GM12878 (cell line): ENCODE measurements around the gene CDH1. TPM values are rescaled to one million over a fixed set of nuclear protein-coding genes. Genes with fewer than 3 reads are reported as not detected.

Source experiments
- ATAC-seq: fragments of 200-7000 bp; cut with Tn5 transposase; 3 replicates; pipeline ENCODE4 v1.9.1; 2020; ENCODE audit warnings: mild to moderate bottlenecking, moderate library complexity
- BruUV-seq: library from RNA; stranded (reverse); fragments of 400-500 nt; replicated peaks from 2 replicates; lab custom pipeline; 2021; lab: Mats Ljungman, UMichigan
- CTCF ChIA-PET: fragments of 300-600 bp; sonication (Branson Sonifier 250); formaldehyde crosslinking; extraction: SDS; loops from one replicate; lab custom pipeline; 2021; ENCODE audit warnings: inconsistent platforms; lab: Yijun Ruan, JAX
- POLR2A ChIA-PET: fragments of 350-600 bp; formaldehyde crosslinking; extraction: SDS; loops from one replicate; lab custom pipeline; 2021; ENCODE audit warnings: inconsistent platforms; lab: Charles Lee
- RAD21 ChIA-PET: fragments of 300-600 bp; sonication (Branson Sonifier 250); formaldehyde crosslinking; loops from one replicate; lab custom pipeline; 2023; ENCODE audit warnings: antibody characterized with exemption; ENCODE audit not compliant: unreplicated experiment; lab: Charles Lee
- SMC1A ChIA-PET: fragments of 300-600 bp; sonication (Branson Sonifier 250); formaldehyde crosslinking; loops from one replicate; lab custom pipeline; 2023; ENCODE audit not compliant: unreplicated experiment, uncharacterized antibody; lab: Charles Lee
- DNase-seq: peaks from one replicate; pipeline ENCODE4 v3.0.0-alpha.2; 2011; ENCODE audit warnings: low read depth, low spot score
- FAIRE-seq: peaks from 3 replicates; lab custom pipeline; 2011; peaks lifted over from hg19 to GRCh38; lab: Jason Lieb, UNC
- H2AFZ ChIP-seq: 2 replicates; pipeline ENCODE4 v1.6.0; 2011; ENCODE audit warnings: low read depth, low read length, control low read depth; ENCODE audit not compliant: control insufficient read depth
- H3K27ac ChIP-seq: 2 replicates; pipeline ENCODE4 v1.5.1; 2011; ENCODE audit warnings: control low read depth; ENCODE audit not compliant: control insufficient read depth, insufficient read depth
- H3K27me3 ChIP-seq, 2 experiments: replicated peaks in 1 of 2; 2 replicates each; pipeline versions ENCODE4 v1.6.0 to v1.6.1; 2011; ENCODE audit warnings: low read length in 1 of 2; ENCODE audit not compliant: control insufficient read depth in 2 of 2, insufficient read depth in 2 of 2
- H3K36me3 ChIP-seq, 2 experiments: 2 replicates each; pipeline ENCODE4 v1.5.1; 2011; ENCODE audit warnings: low read length in 1 of 2; ENCODE audit not compliant: control insufficient read depth in 2 of 2, insufficient read depth in 2 of 2
- H3K4me1 ChIP-seq: 2 replicates; pipeline ENCODE4 v1.6.1; 2011; ENCODE audit warnings: mild to moderate bottlenecking, low read length, moderate library complexity, mixed read lengths; ENCODE audit not compliant: control insufficient read depth, insufficient read depth
- H3K4me2 ChIP-seq: 2 replicates; pipeline ENCODE4 v1.6.0; 2011; ENCODE audit warnings: control low read depth; ENCODE audit not compliant: control insufficient read depth, insufficient read depth
- H3K4me3 ChIP-seq: fragments of 200-600 bp; sonication (generic); 2 replicates; pipeline ENCODE4 v1.5.1; 2016
- H3K79me2 ChIP-seq: 2 replicates; pipeline ENCODE4 v1.6.0; 2011; ENCODE audit warnings: low read length; ENCODE audit not compliant: control insufficient read depth, insufficient read depth
- H3K9ac ChIP-seq: 2 replicates; pipeline ENCODE4 v1.8.0; 2011; ENCODE audit warnings: low read length, control low read depth, mixed read lengths; ENCODE audit not compliant: control insufficient read depth, insufficient read depth
- H3K9me3 ChIP-seq: replicated peaks from 3 replicates; pipeline ENCODE4 v1.5.1; 2011; ENCODE audit warnings: mild to moderate bottlenecking, low read length; ENCODE audit not compliant: control insufficient read depth, insufficient read depth
- H4K20me1 ChIP-seq: 2 replicates; pipeline ENCODE4 v1.6.0; 2011; ENCODE audit not compliant: control insufficient read depth, insufficient read depth
- BMI1 ChIP-seq: fragments of 450-650 bp; IDR thresholded peaks from 2 replicates; pipeline ENCODE4 v1.6.1; 2016; ENCODE audit warnings: mild to moderate bottlenecking, moderate library complexity, borderline replicate concordance
- CBX3 ChIP-seq: fragments of 200-600 bp; sonication (generic); IDR thresholded peaks from 2 replicates; pipeline ENCODE4 v1.6.1; 2016; ENCODE audit warnings: low read depth, borderline replicate concordance
- CTCF ChIP-seq, 3 experiments: IDR thresholded peaks in 2 of 3; conservative IDR thresholded peaks in 1 of 3; 2 replicates each; pipeline ENCODE4 v1.5.1; 2011; ENCODE audit warnings: low read depth in 3 of 3, low read length in 3 of 3, mild to moderate bottlenecking in 3 of 3, control low read depth in 2 of 3, moderate library complexity in 2 of 3, inconsistent platforms in 1 of 3, mixed read lengths in 1 of 3; ENCODE audit not compliant: control insufficient read depth in 2 of 3, insufficient read depth in 1 of 3; ENCODE audit errors: extremely low read depth in 1 of 3
- HDGF ChIP-seq: fragments of 450-650 bp; IDR thresholded peaks from 2 replicates; pipeline ENCODE4 v1.6.1; 2016; ENCODE audit warnings: antibody characterized with exemption
- MAX ChIP-seq: IDR thresholded peaks from 2 replicates; pipeline ENCODE4 v1.6.1; 2012; ENCODE audit warnings: low read depth, low read length, improper control_type of control experiment
- MEF2B ChIP-seq: fragments of 450-650 bp; IDR thresholded peaks from 2 replicates; pipeline ENCODE4 v1.6.1; 2018; ENCODE audit warnings: mild to moderate bottlenecking, moderate library complexity; ENCODE audit not compliant: partially characterized antibody, poor library complexity, severe bottlenecking
- MYC ChIP-seq: IDR thresholded peaks from 2 replicates; pipeline ENCODE4 v1.6.1; 2011; ENCODE audit warnings: mild to moderate bottlenecking, low read length, moderate library complexity, inconsistent platforms; ENCODE audit not compliant: insufficient read depth, insufficient replicate concordance, insufficient read length, severe bottlenecking
- NFIC ChIP-seq: IDR thresholded peaks from 2 replicates; pipeline ENCODE4 v1.6.1; 2012; ENCODE audit warnings: low read depth, mild to moderate bottlenecking, inconsistent platforms, low read length, moderate library complexity
- NFYA ChIP-seq: IDR thresholded peaks from 2 replicates; pipeline ENCODE4 v1.6.1; 2011; ENCODE audit warnings: low read depth, mild to moderate bottlenecking, low read length, improper control_type of control experiment, borderline replicate concordance
- NKRF ChIP-seq: fragments of 450-650 bp; conservative IDR thresholded peaks from 2 replicates; pipeline ENCODE4 v1.6.1; 2017; ENCODE audit warnings: mild to moderate bottlenecking, moderate library complexity
- POLR2AphosphoS2 ChIP-seq: IDR thresholded peaks from 2 replicates; pipeline ENCODE4 v1.6.1; 2011; ENCODE audit warnings: low read depth, mild to moderate bottlenecking, low read length, improper control_type of control experiment, moderate library complexity
- PRDM15 ChIP-seq: fragments of 450-650 bp; formaldehyde crosslinking; IDR thresholded peaks from 2 replicates; pipeline ENCODE4 v1.4.0; 2020; ENCODE audit warnings: mild to moderate bottlenecking, moderate library complexity
- RB1 ChIP-seq: fragments of 450-650 bp; formaldehyde crosslinking; IDR thresholded peaks from 2 replicates; pipeline ENCODE4 v1.6.1; 2017; ENCODE audit warnings: mild to moderate bottlenecking, borderline replicate concordance
- RUNX3 ChIP-seq: IDR thresholded peaks from 2 replicates; pipeline ENCODE4 v1.6.1; 2012; ENCODE audit warnings: low read length, inconsistent platforms
- SIN3A ChIP-seq: IDR thresholded peaks from 2 replicates; pipeline ENCODE4 v1.6.1; 2012; ENCODE audit warnings: low read depth, low read length, improper control_type of control experiment
- SIX5 ChIP-seq: IDR thresholded peaks from 2 replicates; pipeline ENCODE4 v1.6.1; 2011; ENCODE audit warnings: mild to moderate bottlenecking, low read depth, low read length, moderate library complexity; ENCODE audit not compliant: severe bottlenecking
- ZNF217 ChIP-seq: fragments of 450-650 bp; IDR thresholded peaks from 2 replicates; pipeline ENCODE4 v1.6.1; 2017; ENCODE audit warnings: antibody characterized with exemption, mild to moderate bottlenecking
- WGBS: methylation state at CpG from one replicate; pipeline ENCODE4 v1.1.6; 2016; ENCODE audit warnings: low lambda C conversion rate; ENCODE audit not compliant: insufficient replicate concordance, insufficient coverage; ENCODE audit errors: missing lambda C conversion rate; 5-methylcytosine and 5-hydroxymethylcytosine counted together
- in situ Hi-C: fragments of 300-500 bp; cut with MboI; formaldehyde crosslinking; loops from 9 replicates; pipeline ENCODE4 v1.14.3; 2018; ENCODE audit warnings: mixed read lengths
- intact Hi-C: fragments of 100-400 bp; cut with micrococcal nuclease; formaldehyde crosslinking; loops from one replicate; pipeline ENCODE4 v1.14.2; 2022; ENCODE audit not compliant: unreplicated experiment
- polyA plus RNA-seq, 11 experiments: library from polyadenylated mRNA; depleted of rRNA in 4 of 11; unstranded in 6 of 11; stranded (reverse) in 5 of 11; fragments of >200 nt; fragmentation: Nextera tagmentation in 4 of 11; fragmentation: Illumina TruSeq in 1 of 11; extraction: Ambion mirVana in 4 of 11; extraction: Trizol in 1 of 11; gene quantifications; 1 replicate in 1 of 11; 2 replicates in 10 of 11; pipeline versions ENCODE4 v1.2.1 to v1.2.3, GENCODE V29; 2011 to 2016; ENCODE audit warnings: inconsistent platforms in 2 of 11, missing spikeins in 2 of 11, low read depth in 1 of 11
- total RNA-seq, 4 experiments: library from RNA; depleted of rRNA in 3 of 4; stranded (reverse); fragments of >200 nt in 3 of 4; fragmentation: Illumina TruSeq in 1 of 4; extraction: Trizol in 1 of 4; gene quantifications; 2 replicates each; pipeline versions ENCODE4 v1.2.1 to v1.2.3, GENCODE V29; 2013 to 2021

CDH1 gene
- total and polyA plus RNA-seq, 10 of the 15 experiments (the other 5 are each of a cell fraction or from before 2014, with no cell fraction given), result 2.2 to 30.6 (median 17.7) TPM

- POLR2A ChIA-PET, result interaction anchor here (0.6 kb wide), 1 partner anchor 9 kb away, joined by 3 read pairs; no protein-coding TSS in a partner anchor
- in situ Hi-C loops, result no loop called here
- no peaks in the 10 kb centered on the region; the same call in 1 of the 2 replicates for H3K79me2 ChIP-seq
- TF ChIP-seq HDGF (no peak), NKRF (no peak), SIX5 (no peak), RB1 (no peak), SIN3A (no peak), POLR2AphosphoS2 (no peak), BMI1 (no peak), MYC (no peak), MEF2B (no peak), RUNX3 (no peak), CBX3 (no peak), ZNF217 (no peak), NFIC (no peak), CTCF (IDR thresholded peaks at IDR 0.05 in 2 of 3, conservative IDR thresholded peaks at IDR 0.05 in 1 of 3; ENCODE audit: control insufficient read depth in 2 of 3, extremely low read depth in 1 of 3, insufficient read depth in 1 of 3, low read depth in 3 of 3, low read length in 3 of 3) (no peak), NFYA (no peak), PRDM15 (CRISPR knock-in tag) (no peak), MAX (no peak)
Measured at GRCh38 chr16:68850481-68850880, 113.4 kb downstream of the CDH1 start.

More at GRCh38 chr16:68850481-68850880, 113.4 kb downstream of the CDH1 start:
- ChIA-PET CTCF (interaction anchor here (0.9 to 1.1 kb wide), 2 partner anchors 263 to 274 kb away, joined by 4 read pairs; no protein-coding TSS in a partner anchor), RAD21 (no interaction called here), SMC1A (no interaction called here)
- Histone ChIP-seq H3K9me3 (no peaks in the 10 kb centered on the region), H3K4me1 (peaks cover 9% of the 10 kb centered on the region), H3K27ac (no peak overlapping the region), H2AFZ (no peak overlapping the region), H3K9ac (no peak overlapping the region), H3K27me3 (no peaks in the 10 kb centered on the region), H3K4me2 (no peak overlapping the region), H4K20me1 (no peaks in the 10 kb centered on the region), H3K4me3 (no peak overlapping the region), H3K36me3 (no peaks in the 10 kb centered on the region)
- FAIRE-seq (no peak), DNase-seq (no peak), ATAC-seq (no peak)
- intact Hi-C loops, result no loop called here
- no TSS peak for BruUV-seq
- whole genome bisulfite sequencing, result 100% methylated on average over 2 of the region's 2 CpGs
